NCI-H82 (cell line): Measurements from ENCODE around the gene SPTLC3.
A peak's percentile ranks its signal among the peaks of the same experiment; 100 is the strongest.

Experiments used
- DNase-seq: peaks from one replicate; lab custom pipeline; 2025; lab: John Stamatoyannopoulos, UW

Gene SPTLC3

GRCh38 chr20:12984863-12985262 lies 23.9 kb upstream of the SPTLC3 start:
- no peak for DNase-seq

DNA sequence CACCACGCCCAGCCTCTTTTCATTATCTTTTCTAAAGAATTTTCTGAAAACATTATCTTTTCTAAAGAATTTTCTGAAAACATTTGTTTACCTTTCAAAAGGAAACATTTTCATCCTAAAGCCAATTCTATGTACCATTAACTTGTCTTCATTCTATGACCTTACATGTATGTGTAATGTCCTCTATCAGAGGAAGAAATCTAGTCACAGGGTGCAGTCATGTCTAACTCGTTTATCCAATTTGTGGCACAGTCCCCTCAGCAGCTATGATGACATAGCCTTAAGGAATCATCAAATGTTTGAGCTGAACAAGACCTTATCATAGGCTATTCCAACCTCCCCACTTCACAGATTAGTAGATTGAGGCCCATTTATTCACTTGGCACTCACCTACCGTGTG lies 21.5 kb upstream of the SPTLC3 start:
- DNase-seq = no peak

DNA sequence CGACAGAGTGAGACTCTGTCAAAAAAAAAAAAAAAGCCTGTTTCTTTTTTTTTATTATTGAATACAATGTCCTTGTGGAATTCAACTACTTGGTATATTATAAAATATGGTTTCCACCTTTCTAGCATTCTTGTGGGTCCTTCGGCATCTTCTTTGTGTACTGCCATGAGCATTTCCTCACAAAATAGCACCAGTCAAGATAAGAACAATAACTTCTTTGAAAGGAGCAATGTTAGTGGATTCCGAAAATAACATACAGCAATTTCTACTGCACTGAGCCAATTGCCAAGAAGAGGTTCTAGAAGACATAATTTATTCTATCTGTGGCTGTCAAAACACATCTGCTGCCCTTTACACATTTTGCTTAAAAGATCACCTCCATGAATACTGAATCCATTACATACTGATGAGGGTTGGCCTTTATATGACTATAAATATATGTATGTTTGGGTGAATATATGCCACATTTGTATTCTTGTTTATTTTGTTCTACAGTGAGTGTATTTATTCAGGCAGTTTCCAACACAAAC lies 19.1 kb upstream of the SPTLC3 start:
- DNase-seq = peak; percentile 27

GRCh38 chr20:12997128-12997655 lies 11.6 kb upstream of the SPTLC3 start:
- no peak for DNase-seq

DNA sequence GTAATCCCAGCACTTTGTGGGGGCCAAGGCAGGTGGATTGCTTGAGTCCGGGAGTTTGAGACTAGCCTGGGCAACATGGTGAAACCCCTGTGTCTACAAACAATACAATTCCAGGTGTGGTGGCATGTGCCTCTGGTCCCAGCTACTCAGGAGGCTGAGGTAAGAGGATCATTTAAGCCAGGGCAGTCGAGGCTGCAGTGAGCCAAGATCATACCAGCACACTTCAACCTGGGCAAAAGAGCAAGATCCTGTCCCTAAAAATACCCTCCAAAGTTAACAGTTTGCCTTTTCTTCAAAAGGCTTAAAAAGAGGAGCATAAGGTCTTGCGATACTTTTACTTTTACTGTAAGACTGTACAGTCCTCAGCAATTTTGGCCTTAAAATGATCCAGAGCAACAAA lies 10.7 kb upstream of the SPTLC3 start:
- no peak for DNase-seq

DNA sequence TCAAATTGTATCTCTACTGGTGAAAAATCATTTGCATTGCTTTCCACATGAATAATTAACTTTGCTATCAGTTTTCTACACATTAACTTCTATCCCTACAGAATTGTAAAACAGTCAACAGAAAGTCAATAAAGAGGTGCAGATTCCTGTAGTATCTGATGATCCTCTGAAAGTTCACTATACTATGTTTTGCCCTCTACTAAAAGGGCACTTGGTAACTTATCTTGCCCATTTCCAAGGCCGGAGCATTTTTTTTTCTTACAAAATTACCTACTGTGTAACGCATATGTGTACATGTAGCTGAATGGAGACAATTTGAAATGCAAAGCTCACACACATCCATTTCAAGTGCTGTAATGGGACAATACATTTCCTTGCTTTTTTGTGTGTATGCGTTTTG lies 9.6 kb upstream of the SPTLC3 start:
- no peak for DNase-seq

DNA sequence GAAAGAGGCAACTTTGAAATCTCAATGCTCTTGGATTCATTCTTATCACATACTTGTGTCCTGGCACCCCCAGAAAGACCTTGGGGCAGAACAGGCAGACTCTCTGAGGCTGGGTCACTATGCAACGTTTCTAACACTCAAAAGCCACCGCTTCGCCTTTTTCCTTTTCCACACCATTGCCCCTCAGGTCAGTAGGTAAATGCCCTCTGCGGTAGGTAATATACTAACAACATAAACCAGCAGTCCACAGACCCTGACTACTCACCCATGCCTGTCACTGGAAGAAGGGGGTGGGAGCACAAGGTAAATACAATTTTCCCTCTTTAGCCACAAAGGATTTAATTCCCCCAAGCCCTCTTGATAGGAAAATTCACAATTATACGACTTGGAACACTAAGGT lies 6.5 kb upstream of the SPTLC3 start:
- no peak for DNase-seq

DNA sequence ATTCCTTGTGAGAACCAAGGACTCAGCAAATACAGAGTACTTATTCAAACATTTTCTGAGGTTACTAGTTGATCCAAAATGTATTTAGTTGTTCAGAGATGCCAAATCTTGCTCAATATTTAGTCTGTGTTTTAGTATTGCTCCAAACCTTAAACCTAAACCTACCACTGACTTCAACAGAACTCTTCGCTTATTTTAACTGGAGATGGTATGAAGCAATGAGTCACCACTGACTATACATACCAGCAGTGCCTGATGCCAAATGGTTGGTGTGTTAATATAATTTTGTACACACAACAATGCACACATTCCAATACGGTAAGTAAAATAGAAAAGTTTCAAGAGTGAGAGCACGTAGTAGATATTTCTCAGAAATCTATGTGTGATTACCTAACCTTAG lies 1.9 kb upstream of the SPTLC3 start:
- no peak for DNase-seq

DNA sequence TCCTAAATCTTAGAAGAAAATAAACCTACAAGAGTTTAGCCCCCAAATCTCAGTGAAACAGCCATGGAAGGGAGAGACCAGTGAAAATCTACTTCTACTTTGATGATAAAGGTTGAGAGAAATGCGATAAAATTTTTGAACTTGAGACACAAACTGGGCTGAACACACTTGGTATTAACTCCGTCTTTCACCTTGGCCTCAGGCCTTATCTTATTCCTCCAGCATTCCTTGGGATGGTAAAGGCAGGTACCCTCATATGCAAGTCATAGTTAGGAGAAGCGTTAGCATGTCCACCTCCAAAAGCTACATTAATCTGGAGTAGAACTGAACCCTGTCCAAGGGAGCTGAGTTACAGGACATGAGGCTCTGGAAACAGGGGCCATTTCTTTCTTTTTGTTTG lies 1.2 kb upstream of the SPTLC3 start:
- no peak for DNase-seq

DNA sequence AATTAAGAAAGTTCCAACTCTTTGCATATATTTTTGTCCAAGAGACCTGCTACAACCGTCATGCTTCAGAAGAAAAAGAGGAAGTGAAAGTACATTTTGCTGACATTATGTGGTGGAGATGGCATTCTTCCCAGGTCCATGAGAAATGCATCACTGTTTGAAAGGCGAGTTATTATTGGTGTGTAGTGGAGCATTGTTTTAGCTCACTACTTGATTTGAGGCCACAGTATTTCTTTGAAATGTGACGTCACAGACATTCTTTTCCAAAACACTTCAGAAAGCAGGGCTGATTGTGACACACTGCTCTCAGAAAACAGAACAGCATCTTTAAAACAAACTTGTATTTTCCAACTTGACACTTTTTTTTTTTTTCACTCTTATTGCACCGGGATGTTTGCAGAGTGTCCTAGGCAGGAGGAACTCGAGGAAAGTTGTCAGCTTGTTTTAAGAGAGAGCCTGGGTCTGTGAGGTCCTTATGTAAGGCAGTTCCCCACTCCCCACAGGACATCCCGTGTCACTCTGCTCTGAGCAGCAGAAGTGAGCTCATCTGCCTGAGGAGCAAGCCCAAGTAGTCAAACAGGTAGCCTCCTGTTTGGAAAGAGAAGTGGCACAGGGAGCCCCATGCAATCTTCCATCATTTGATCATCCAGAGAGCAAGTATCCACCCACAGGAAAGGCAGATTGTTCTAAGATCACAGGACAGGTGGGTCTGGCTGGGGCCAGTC lies 1.1 kb downstream of the SPTLC3 start:
- no peak for DNase-seq

DNA sequence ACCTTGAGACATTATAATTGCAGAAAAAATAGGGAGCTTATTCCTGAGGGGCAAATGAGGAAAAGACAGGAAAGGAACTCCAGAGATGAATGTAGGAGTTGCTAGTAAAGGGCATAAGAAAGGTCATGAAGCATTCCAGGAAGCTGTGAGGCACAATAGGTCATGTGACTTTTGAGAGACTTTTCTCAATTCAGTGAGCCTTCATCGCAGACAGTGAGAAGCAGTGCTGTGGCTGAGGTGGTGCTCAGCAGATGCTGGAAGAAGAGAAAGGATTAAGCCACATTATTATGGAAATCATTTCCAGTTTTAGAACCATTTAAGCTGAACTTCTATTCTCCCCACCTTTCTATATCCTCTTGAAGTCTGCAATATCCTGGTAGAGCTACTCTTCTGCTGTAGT lies 4.1 kb downstream of the SPTLC3 start:
- DNase-seq = no peak

- DNase-seq = no peak
Measured at GRCh38 chr20:13013411-13013810, 4.6 kb downstream of the SPTLC3 start.

DNA sequence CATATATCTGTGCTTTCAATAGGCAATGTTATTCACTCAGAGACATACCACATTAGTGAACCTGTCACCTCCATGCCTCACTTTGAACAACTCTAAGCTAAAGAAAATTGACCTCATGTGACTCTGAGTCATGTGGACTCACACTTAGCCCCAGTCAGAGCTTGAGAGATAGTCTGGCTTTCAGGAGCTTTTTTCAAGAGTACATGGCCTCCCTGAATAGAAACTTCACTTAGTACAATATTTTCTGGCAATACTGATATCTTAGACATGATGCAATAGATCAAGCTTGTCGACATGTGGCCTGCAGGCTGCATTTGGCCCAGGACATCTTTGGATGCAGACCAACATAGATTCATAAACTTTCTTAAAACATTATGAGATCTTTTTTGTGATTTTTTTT lies 8.5 kb downstream of the SPTLC3 start:
- DNase-seq = no peak

GRCh38 chr20:13017883-13018535 lies 9.2 kb downstream of the SPTLC3 start:
- DNase-seq = no peak

DNA sequence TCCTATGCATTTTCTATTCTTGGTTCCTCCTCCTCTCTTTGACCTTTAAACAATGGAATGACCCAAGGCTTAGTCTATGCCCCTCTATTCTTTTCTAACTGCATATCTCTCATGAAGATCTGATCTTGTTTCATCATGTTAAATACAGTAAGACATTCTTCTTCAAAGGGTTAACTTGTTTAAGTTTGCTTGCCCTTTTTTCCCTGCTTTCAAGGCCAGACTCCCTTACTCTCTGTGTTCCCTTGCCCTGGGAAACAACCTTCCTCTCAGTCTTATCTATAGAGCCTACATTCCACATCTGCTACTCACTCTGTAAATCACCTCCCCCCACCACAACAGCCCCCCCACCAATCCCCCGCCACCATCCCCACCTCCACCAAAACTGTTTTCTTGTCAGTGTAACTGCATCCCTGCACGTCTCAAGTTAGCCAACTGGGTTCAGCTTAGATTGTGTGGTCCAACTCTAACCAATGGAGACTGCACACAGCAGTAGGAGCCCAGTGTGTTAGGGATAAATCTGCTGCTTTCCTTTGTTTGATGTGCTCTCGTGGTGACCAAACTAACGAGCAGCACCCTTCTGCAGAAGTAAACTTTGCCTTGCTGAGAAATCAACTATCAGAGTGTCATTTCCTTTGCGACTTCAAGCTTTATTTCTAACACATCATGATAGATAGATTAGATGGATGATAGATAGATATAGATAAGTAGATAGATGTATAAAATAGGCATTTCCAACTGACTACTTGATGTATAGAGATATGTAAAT lies 12.6 kb downstream of the SPTLC3 start:
- no peak for DNase-seq

GRCh38 chr20:13022401-13023155 lies 13.8 kb downstream of the SPTLC3 start:
- no peak for DNase-seq

GRCh38 chr20:13024596-13024995 lies 15.8 kb downstream of the SPTLC3 start:
- no peak for DNase-seq

- no peak for DNase-seq
Measured at GRCh38 chr20:13025181-13025580, 16.4 kb downstream of the SPTLC3 start.

DNA sequence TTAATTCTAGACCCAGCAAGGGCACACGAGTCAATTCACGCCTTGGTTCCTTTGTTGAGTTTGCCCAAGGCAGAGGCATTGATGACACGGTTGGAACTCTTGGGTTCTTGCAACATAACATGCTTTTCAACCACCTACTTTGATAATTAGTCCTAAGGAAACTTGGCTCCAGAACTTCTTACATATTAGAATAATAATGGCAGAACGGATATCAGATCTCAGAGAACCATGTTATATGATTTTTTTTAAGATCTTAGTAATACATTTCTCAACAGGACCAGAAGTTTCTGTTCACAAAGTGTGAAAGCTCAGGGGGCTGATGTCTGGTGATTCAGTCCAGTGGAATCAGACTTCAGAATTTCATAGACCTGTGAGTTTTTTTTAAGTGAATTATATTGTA lies 19.2 kb downstream of the SPTLC3 start:
- DNase-seq = no peak

- no peak for DNase-seq
Measured at GRCh38 chr20:13028673-13029072, 19.9 kb downstream of the SPTLC3 start.

GRCh38 chr20:13029687-13030375 lies 21.1 kb downstream of the SPTLC3 start:
- no peak for DNase-seq
